DMS53 treated with DMSO at 0.1 percent for 48 hours (cell line): ENCODE results near the gene IL1RN.

ENCODE experiments used
- DNase-seq: peaks from one replicate; lab custom pipeline; 2025; ENCODE audit not compliant: unreplicated experiment; lab: John Stamatoyannopoulos, UW

The IL1RN gene

GRCh38 chr2:113172721-113173541 lies 45.5 kb downstream of the IL1RN start:
- DNase-seq = no peak

GRCh38 chr2:113173542-113174375 lies 46.4 kb downstream of the IL1RN start, which contains the start of gene PSD4:
Gene PSD4, plus strand, starts transcription at chr2:113173971. Its CDS starts 8,486 bp downstream, at chr2:113182457.
- no peak for DNase-seq

GRCh38 chr2:113174376-113174750 lies 47.0 kb downstream of the IL1RN start:
- DNase-seq = no peak

GRCh38 chr2:113175042-113175628 lies 47.7 kb downstream of the IL1RN start:
- no peak for DNase-seq

- DNase-seq = no peak
Observed at GRCh38 chr2:113175736-113176695, 48.6 kb downstream of the IL1RN start.

GRCh38 chr2:113176696-113177355 lies 49.4 kb downstream of the IL1RN start:
- DNase-seq = no peak

- no peak for DNase-seq
Observed at GRCh38 chr2:113178069-113178746, 50.8 kb downstream of the IL1RN start.

- no peak for DNase-seq
Observed at GRCh38 chr2:113178891-113179290, 51.5 kb downstream of the IL1RN start.

- DNase-seq = no peak
Observed at GRCh38 chr2:113179446-113180045, 52.1 kb downstream of the IL1RN start.

- no peak for DNase-seq
Observed at GRCh38 chr2:113180131-113180946, 52.9 kb downstream of the IL1RN start.

GRCh38 chr2:113181258-113182051 lies 54.1 kb downstream of the IL1RN start:
- DNase-seq = peak; percentile 18

GRCh38 chr2:113182471-113183260 lies 55.3 kb downstream of the IL1RN start:
- no peak for DNase-seq

- no peak for DNase-seq
Observed at GRCh38 chr2:113183264-113183663, 55.9 kb downstream of the IL1RN start.
